Measurements from ENCODE around the gene GIGYF2.

The GIGYF2 gene

GRCh38 chr2:232859385-232859916 is 162.3 kb downstream of the GIGYF2 start:
- no peak overlapping the region for H3K4me3 ChIP-seq (ENCODE audit: low read depth, low read length)
- ChIA-PET CTCF (interaction anchor here (1.4 to 10.9 kb wide), 3 partner anchors 29 to 391 kb away, joined by 3 to 168 read pairs (median 92); partner anchors contain the start of gene ATG16L1), POLR2A (no interaction called here)
- no peak for DNase-seq (ENCODE audit: low read depth, low spot score)
- TF ChIP-seq, protein P1, sequence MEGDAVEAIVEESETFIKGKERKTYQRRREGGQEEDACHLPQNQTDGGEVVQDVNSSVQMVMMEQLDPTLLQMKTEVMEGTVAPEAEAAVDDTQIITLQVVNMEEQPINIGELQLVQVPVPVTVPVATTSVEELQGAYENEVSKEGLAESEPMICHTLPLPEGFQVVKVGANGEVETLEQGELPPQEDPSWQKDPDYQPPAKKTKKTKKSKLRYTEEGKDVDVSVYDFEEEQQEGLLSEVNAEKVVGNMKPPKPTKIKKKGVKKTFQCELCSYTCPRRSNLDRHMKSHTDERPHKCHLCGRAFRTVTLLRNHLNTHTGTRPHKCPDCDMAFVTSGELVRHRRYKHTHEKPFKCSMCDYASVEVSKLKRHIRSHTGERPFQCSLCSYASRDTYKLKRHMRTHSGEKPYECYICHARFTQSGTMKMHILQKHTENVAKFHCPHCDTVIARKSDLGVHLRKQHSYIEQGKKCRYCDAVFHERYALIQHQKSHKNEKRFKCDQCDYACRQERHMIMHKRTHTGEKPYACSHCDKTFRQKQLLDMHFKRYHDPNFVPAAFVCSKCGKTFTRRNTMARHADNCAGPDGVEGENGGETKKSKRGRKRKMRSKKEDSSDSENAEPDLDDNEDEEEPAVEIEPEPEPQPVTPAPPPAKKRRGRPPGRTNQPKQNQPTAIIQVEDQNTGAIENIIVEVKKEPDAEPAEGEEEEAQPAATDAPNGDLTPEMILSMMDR (IDR thresholded peaks at IDR 0.05; ENCODE audit: insufficient read depth, low read length, missing control alignments): no peak

DNA sequence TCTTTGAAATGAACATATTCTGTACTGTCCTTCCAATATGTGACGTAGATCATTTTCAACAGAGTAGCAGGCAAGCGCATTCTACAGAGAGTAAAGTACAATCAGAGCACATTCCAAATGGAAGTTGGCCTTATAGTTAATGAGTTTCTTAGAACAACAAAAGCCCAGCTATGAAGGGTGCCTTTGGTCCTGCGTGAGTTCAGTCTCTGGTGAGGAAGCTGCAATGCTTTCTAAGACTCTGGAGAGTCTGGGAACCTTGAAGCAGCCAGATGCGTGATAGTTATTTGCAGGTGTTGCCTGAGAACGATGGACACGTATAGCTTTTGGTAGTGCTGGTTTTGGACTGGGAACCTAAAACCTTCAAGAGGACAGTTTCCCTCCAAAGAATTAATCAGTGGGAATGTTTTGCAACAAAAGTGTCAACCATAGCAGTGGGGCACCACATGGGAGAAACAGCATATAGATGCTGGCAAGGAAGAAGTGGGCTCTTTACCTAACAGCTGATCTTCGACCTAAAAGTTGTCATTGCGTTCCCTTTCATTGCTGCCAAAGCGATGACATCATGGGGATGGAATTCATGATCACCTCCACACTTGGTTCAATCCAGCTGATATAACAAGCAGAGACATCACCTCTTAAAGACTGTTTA is 163.6 kb downstream of the GIGYF2 start:
- no peak for DNase-seq (ENCODE audit: low read depth, low spot score)
- H3K4me3 ChIP-seq (ENCODE audit: low read depth, low read length): no peak overlapping the region
- ChIA-PET CTCF (interaction anchor here (1.0 to 10.9 kb wide), 4 partner anchors 7 to 390 kb away, joined by 3 to 168 read pairs (median 8); partner anchors contain the start of gene ATG16L1), POLR2A (no interaction called here)
- TF ChIP-seq, protein P1 (IDR thresholded peaks at IDR 0.05; ENCODE audit: insufficient read depth, low read length, missing control alignments): no peak

DNA sequence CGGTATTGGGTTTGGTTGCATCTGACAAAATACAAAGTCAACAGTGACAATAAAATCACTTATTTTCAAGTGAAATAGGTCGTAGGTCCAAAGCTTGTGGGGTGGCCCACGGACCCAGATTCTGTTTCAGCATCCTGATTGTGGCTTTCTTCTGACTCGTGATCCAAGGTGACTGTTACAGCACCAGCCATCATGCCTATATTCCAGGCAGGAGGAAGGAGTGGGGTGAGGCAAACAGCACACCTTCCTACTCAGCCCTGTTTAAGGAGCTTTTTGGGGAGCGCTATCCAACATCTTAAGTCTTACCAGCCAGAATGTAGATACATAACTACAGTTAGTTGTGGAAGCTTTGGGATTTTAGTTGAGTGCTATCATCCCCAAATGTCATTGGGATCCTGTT is 164.2 kb downstream of the GIGYF2 start:
- CTCF ChIA-PET: interaction anchor here (1.0 to 10.9 kb wide), 4 partner anchors 8 to 390 kb away, joined by 6 to 168 read pairs (median 9); partner anchors contain the start of gene ATG16L1

GRCh38 chr2:232863996-232864395 is 166.9 kb downstream of the GIGYF2 start:
- H3K4me3 ChIP-seq (ENCODE audit: low read depth, low read length): no peak overlapping the region
- no peak for DNase-seq (ENCODE audit: low read depth, low spot score)
- TF ChIP-seq, protein P1 (IDR thresholded peaks at IDR 0.05; ENCODE audit: insufficient read depth, low read length, missing control alignments): no peak
- ChIA-PET CTCF (interaction anchor here (2.9 kb wide), 1 partner anchor 10 kb away, joined by 11 read pairs; no protein-coding TSS in a partner anchor), POLR2A (interaction anchor here (0.6 kb wide), 1 partner anchor 301 kb away, joined by 3 read pairs; no protein-coding TSS in a partner anchor)

More for the DNA sequence above, 164.2 kb downstream of the GIGYF2 start:
- TF ChIP-seq, protein P1 (IDR thresholded peaks at IDR 0.05; ENCODE audit: insufficient read depth, low read length, missing control alignments): no peak
- POLR2A ChIA-PET: no interaction called here
- DNase-seq (ENCODE audit: low read depth, low spot score): no peak
- H3K4me3 ChIP-seq (ENCODE audit: low read depth, low read length): no peak overlapping the region

DNA sequence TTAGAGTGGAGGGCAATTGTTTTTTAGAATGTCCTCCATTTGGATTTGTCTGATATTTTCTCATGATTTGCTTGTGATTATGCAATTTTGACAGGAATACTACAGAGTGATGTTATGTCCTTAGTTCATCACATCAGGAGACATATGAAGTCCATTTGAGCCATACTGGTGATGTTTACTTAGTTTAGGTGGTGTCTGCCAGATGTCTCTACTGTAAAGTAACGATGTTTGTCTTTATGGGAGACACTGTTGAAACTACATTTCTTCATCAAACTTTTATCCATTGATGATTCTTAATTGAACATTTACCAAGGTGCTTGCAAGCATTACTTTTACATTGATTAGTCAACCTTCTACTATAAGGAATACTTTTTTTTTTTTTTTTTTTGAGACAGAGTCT is 168.0 kb downstream of the GIGYF2 start:
- CTCF ChIA-PET: no interaction called here
- TF ChIP-seq, protein P1 (IDR thresholded peaks at IDR 0.05; ENCODE audit: insufficient read depth, low read length, missing control alignments): no peak
- no peak for DNase-seq (ENCODE audit: low read depth, low spot score)
- POLR2A ChIA-PET: no interaction called here
- no peak overlapping the region for H3K4me3 ChIP-seq (ENCODE audit: low read depth, low read length)

GRCh38 chr2:232866104-232866503 is 169.0 kb downstream of the GIGYF2 start:
- H3K4me3 ChIP-seq (ENCODE audit: low read depth, low read length): no peak overlapping the region
- TF ChIP-seq, protein P1 (IDR thresholded peaks at IDR 0.05; ENCODE audit: insufficient read depth, low read length, missing control alignments): no peak
- POLR2A ChIA-PET: no interaction called here
- no peak for DNase-seq (ENCODE audit: low read depth, low spot score)
- CTCF ChIA-PET: interaction anchor here (2.3 kb wide), 1 partner anchor 188 kb away, joined by 8 read pairs; no protein-coding TSS in a partner anchor
